Fibroblast of upper back skin (primary cell): ENCODE measurements around the gene KRTAP29-1.

ENCODE experiments used
- DNase-seq: peaks from one replicate; pipeline ENCODE4 v3.0.0-alpha.2; 2013

Gene KRTAP29-1

GRCh38 chr17:41327411-41328120 lies 24.9 kb upstream of the KRTAP29-1 start:
- no peak for DNase-seq

- no peak for DNase-seq
These were observed 23.8 kb upstream of the KRTAP29-1 start for GRCh38 chr17:41326173-41327145.

GRCh38 chr17:41325611-41326010 lies 23.0 kb upstream of the KRTAP29-1 start:
- DNase-seq = no peak

GRCh38 chr17:41325126-41325525 lies 22.5 kb upstream of the KRTAP29-1 start:
- DNase-seq = no peak

GRCh38 chr17:41324180-41325075 lies 21.8 kb upstream of the KRTAP29-1 start:
- DNase-seq = no peak

- DNase-seq = no peak
These were observed 20.5 kb upstream of the KRTAP29-1 start for GRCh38 chr17:41322903-41323895.

- peak; percentile 73 for DNase-seq
These were observed 19.6 kb upstream of the KRTAP29-1 start for GRCh38 chr17:41322094-41322902.

- DNase-seq = no peak
These were observed 15.6 kb upstream of the KRTAP29-1 start for GRCh38 chr17:41318231-41318630.

DNA sequence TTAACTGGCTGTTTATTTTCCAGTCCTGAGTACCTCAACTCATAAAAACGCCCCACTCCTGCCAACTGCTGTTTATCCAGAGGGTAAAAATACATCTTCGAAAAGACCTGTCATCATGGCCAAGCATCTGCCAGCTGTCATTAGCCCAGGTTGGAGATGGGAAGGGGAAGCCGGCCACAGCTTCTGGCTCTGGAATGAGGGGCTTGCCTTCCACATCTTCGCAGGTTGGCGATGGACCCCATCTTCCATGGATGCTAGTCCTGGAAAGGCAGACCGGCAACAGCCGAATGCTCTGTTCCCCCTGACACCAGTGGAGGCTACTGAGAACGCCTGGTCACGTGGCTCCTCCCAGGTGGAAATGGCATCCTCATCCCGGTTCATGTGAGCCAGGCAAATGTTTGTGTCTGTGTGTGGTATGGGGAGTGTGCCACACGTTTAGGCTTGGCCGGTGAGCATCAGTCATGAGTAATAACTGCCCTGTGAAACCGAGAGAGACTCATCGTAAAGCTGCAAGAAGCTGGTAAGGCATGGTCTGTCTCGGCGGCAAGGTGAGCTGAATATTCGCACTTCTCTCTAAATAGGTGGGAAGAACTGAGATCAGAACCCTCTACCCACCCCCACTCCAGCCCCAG lies 13.3 kb upstream of the KRTAP29-1 start:
- DNase-seq = no peak

DNA sequence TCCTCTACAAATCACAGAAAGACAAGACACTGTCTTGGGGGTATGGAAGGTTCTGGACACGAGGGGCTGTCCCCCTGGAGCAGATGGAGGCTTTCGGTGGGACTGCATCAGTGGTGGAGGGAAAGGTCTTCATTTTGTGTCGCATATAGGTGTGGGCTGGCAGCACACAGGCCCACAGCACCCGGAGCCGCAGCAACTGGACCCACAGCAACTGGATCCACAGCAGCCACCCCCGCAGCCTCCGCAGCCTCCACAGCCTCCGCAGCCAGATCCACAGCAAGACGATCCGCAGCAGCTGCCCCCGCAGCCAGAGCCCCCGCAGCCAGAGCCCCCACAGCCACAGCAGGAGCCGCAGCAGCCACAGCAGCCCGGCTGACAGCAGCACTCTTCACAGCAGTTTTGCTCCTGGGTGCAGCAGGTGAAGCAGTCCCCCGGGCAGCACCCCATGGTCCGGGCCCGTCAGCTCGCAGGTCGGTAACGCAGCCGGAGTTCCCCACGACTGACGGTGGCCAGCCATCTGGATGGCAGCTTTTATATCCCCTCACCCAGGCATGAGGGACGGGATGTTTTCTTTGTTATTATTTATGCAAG lies 12.6 kb upstream of the KRTAP29-1 start, which contains the start of gene KRTAP17-1:
Gene KRTAP17-1, minus strand, starts transcription at position 507 of the 591 bp plus-strand sequence. Its CDS starts 60 bp downstream, at position 447.
- no peak for DNase-seq

DNA sequence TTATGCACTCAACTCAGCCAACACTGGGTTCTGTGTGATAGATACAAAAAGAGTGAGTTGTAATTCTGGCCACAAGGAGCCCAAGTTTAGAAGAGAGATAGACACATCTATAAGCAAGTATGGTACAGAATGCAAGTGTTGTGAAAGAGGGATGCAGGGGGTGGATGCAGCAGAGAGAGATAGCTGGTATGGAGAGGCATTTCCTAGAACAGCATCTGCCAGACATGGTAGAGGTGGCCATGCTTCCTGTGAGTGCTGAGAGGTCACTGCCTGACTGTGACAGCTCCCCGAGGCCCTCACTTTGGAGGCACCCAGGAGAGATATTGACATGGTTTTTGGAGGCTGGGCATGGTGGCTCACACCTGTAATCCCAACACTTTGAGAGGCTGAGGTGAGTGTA lies 8.5 kb upstream of the KRTAP29-1 start:
- no peak for DNase-seq

GRCh38 chr17:41308918-41309359 lies 6.3 kb upstream of the KRTAP29-1 start, which contains the start of gene KRTAP16-1:
KRTAP16-1 (minus strand) TSS chr17:41309309; CDS start chr17:41309253, 56 bp downstream.
- DNase-seq = no peak

DNA sequence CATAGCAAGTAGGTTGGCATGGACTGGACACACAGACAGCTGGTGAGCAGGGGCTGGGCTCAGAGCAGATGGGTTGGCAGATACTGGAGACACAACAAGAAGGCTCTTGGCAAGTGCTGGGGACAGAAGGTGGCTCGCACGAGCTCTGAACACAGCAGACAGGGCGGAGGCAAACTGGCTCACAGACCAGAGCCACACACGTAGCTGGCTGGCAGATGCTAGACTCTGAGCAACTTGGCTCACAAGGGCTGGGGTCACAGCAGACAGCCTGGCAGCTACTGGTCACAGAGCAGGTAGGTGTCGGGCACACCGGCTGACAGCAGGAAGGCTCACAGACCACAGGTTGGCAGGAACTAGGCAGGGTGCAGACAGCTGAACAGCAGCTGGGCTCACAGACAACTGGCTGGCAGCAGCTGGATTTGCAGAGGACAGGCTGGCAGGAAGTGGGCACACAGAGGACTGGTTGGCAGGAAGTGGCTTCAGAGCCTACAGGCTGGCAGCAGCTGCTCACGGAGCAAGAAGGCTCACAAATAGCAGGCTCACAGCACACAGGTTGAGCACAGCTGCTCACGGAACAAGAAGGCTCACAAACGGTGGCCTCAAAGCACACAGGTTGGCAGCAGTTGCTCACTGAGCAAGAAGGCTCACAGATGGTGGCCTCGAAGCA lies 5.7 kb upstream of the KRTAP29-1 start:
- no peak for DNase-seq

GRCh38 chr17:41307647-41308046 lies 5.0 kb upstream of the KRTAP29-1 start:
- DNase-seq = peak; percentile 28

DNA sequence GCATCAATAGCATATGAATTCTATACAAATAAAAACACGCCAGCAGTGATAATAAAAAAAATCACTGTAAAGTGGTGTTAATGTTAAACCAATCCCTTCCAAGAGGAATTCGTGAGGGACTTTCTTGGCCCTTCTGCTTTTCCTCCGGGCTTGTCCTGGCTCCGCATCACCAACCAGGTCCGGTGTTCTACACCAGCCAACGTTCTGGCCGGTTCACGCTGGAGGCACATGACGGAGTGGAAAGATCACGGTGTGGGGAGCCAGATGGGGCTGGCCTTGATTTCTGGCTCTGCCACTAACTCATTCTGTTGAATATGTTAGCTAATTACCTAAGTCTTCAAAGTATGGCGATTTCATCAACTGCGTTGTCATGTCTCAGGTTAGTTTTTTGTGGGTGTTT lies 1.4 kb upstream of the KRTAP29-1 start:
- DNase-seq = no peak

- DNase-seq = no peak
These were observed 330 bp upstream of the KRTAP29-1 start for GRCh38 chr17:41302981-41303380.

DNA sequence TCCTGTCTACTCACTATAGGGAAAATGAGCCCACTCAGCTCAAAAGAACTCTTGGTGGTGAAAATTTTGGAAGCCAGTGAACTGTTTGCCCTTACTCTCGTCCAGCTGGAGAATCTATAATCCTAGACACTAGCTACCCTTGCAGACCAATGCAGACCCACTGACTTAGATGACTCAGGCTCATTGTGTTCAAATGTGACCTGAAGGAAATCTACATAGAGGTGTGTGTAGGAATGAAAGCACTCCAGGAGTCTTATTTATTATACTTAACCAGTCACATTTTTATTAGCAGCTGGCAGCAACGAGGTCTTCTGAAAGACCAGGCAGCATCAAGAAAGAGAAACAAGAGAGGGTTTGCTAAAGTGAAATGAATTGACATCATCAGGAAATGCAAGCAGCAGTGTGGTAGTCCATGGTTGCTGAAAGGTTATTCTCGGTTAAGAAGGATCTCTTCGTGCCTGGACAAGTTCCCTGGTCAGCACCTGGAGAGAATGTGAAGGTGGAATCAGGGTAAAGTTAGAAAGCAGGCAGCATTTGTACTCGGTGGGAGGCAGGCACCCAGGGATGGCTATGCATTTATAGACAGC lies 1.4 kb downstream of the KRTAP29-1 start:
- no peak for DNase-seq

GRCh38 chr17:41298458-41299135 lies 4.1 kb downstream of the KRTAP29-1 start:
- DNase-seq = no peak
